ENCODE measurements around the gene DUXA.

DNA sequence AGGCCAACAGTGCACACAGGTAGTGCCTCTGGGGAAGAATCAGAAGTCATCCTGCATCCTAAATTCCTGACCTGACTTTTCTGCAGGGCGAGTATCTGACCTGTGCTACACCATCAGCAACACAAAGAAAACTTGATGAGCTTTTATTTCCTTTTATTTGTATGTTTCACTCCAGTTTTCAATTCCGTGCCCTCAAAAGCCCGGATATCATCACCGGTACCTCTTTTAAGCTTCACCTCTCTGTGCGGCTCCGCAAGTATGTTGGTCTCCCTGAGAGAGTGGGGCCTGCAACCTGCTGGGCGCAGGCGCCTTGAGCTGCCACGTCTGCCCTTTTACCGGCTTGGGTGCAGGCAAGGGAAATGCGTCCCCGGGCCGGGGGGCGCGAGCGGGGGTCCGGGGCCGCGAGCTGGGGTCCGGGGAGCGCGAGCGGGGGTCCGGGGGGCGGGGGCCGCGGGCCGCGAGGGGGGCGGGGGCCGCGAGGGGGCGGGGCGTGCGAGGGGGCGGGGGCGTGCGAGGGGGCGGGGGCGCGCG lies 4.3 kb upstream of the DUXA start:
- TF ChIP-seq POLR2A (IDR thresholded peaks at IDR 0.05): no peak
- TF ChIP-seq, protein P1, sequence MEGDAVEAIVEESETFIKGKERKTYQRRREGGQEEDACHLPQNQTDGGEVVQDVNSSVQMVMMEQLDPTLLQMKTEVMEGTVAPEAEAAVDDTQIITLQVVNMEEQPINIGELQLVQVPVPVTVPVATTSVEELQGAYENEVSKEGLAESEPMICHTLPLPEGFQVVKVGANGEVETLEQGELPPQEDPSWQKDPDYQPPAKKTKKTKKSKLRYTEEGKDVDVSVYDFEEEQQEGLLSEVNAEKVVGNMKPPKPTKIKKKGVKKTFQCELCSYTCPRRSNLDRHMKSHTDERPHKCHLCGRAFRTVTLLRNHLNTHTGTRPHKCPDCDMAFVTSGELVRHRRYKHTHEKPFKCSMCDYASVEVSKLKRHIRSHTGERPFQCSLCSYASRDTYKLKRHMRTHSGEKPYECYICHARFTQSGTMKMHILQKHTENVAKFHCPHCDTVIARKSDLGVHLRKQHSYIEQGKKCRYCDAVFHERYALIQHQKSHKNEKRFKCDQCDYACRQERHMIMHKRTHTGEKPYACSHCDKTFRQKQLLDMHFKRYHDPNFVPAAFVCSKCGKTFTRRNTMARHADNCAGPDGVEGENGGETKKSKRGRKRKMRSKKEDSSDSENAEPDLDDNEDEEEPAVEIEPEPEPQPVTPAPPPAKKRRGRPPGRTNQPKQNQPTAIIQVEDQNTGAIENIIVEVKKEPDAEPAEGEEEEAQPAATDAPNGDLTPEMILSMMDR (IDR thresholded peaks at IDR 0.05): no peak

All from uterus (tissue), 2 donors.